Frontal cortex (tissue), 4 donors: ENCODE measurements around the gene ENTHD1. TPM values are rescaled to one million over a fixed set of nuclear protein-coding genes. Genes with fewer than 3 reads are reported as not detected.
"Not testable (repeated sequence)": the region's sequence is repeated elsewhere in the genome, so short reads cannot be mapped to it uniquely, and the experiment has no call there.

Experiments used
- DNase-seq, 2 donors: peaks; one replicate each; pipeline ENCODE4 v3.0.0; 2012; ENCODE audit warnings: low spot score in 2 of 2
- FAIRE-seq: peaks from 2 replicates; lab custom pipeline; 2012; peaks lifted over from hg19 to GRCh38; lab: Jason Lieb, UNC
- total RNA-seq: library from RNA; depleted of rRNA; stranded (reverse); fragments of >200 nt; gene quantifications from one replicate; pipeline ENCODE4 v1.2.3, GENCODE V29; 2014
- donor health status: control.
- donor health status: control.
- donor health status: control.

Gene ENTHD1
- total RNA-seq, 1 donor from 2014 or later = under 0.01 TPM

DNA sequence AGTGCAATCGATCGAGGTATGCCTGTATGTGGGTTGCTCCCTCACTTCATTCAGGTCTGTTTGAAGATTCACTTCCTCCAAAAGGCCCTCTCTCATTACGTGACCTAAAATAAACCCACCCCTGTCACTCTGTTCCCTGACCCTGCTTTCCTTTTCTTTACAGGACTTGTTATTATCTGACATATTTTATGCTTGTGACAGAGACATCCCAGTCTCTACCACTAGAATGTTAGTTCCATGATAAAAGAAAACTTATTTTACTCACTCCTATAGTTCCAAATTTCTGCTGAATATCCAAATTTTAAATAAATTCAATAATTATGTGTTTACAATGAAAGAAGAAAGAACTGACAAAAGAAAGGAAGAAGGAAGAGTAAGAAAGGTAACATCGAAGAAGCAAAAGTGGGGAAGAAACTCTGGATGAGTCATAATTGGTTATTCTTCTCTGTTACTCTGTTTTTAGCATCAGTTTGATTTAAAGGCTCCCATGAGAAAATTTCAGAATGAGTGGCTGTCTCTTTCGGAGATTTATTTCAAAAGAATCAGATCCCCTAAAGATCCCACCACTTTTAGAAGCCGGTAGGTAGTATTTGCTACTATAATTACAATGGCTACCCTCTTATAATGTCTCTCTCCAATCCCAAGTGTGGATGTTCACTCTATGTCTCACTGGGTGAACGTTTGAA, 33.5 kb downstream of the ENTHD1 start:
- no peak for FAIRE-seq

GRCh38 chr22:39856588-39856987, 37.0 kb downstream of the ENTHD1 start:
- no peak for FAIRE-seq

More for the DNA sequence above, 33.5 kb downstream of the ENTHD1 start:
- DNase-seq = no peak

GRCh38 chr22:39852799-39853198, 40.8 kb downstream of the ENTHD1 start:
- DNase-seq (no peak), FAIRE-seq (no peak)

More at GRCh38 chr22:39856588-39856987, 37.0 kb downstream of the ENTHD1 start:
- DNase-seq = no peak

GRCh38 chr22:39851606-39852315, 41.8 kb downstream of the ENTHD1 start:
- DNase-seq = no peak
- no peak for FAIRE-seq

- DNase-seq = no peak
- no peak for FAIRE-seq
These were observed 46.1 kb downstream of the ENTHD1 start for GRCh38 chr22:39847477-39847876.

DNA sequence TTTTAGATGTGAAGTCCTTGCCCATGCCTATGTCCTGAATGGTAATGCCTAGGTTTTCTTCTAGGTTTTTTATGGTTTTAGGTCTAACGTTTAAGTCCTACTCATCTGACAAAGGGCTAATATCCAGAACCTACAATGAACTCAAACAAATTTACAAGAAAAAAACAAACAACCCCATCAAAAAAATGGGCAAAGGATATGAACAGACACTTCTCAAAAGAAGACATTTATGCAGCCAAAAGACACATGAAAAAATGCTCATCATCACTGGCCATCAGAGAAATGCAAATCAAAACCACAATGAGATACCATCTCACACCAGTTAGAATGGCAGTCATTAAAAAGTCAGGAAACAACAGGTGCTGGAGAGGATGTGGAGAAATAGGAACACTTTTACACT, 47.0 kb downstream of the ENTHD1 start:
- not testable (repeated sequence) for FAIRE-seq, DNase-seq

DNA sequence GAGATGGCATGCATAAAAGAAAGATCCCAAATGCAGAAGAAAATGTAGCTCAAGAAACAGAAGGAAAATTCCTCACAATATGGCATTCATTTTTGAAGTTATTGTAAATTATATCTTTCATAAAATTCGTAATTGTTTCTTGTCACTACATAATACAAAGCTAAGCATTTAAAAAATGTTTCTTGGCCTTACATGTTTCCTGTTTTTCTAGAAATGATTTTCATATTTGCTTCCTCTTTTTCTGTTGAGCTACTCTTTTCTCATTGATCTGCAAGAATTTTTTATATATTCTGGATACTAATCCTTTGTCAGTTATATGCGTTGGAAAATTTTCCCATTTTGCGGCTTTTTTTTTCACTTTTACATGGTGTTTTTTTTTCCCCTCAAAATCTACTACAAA, 48.0 kb downstream of the ENTHD1 start:
- FAIRE-seq (no peak), DNase-seq (no peak)

- FAIRE-seq = no peak
- no peak for DNase-seq
These were observed 53.5 kb downstream of the ENTHD1 start for GRCh38 chr22:39839917-39840510.

DNA sequence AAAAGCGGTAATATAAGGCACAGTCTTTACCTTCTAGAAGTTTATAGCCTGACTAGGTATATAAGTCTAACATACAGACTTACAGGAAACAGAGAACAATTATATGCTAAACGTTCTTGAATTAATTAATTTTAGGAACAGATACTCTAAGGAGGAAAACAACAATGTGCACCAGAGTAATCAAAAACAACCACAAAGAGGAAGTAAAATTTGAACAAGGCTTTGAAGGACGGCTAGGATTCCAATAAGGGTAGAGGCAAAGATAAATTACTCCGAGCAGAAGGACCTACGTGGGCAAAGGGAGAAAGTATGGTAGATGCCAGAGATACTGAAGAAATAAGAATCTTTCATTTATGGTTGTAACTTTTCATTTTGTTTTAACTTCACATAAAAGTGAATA, 54.4 kb downstream of the ENTHD1 start:
- DNase-seq = no peak
- no peak for FAIRE-seq

DNA sequence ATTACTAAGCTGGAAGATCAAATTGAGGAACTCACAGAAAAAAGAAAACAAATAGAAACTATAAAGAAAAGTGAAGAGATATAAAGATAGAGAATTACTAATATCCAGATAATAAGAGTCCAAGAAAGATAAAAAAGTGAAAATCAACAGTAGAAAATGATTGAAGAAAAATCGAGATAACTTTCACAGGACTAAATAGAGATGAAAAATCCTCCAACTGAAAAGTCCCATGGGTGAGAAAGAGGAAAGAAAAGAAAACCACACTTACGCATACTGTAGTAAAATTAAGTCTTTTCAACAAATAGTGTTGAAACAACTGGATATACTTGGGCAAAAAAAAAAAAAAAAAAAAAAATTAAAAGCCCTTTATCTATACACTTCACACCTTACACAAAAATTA, 60.0 kb downstream of the ENTHD1 start:
- DNase-seq (no peak), FAIRE-seq (no peak)

DNA sequence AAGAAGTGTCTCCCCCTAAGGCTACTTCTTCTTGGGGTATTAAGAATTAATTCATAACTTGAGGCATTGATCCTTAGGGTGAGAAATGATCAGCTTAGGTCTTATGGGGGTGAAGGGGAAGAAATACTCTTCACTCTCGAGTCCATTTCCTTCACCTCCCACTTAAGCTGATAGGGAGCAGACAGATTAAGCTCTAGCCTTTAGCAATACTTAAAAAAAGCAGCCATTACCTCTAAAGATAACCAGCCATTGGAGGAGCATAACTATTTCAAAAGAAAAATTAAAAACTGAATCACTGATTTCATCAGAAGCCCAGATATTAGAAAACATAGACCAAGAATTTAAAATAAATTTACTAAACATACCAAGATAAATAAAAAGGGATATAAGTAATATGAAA, 60.5 kb downstream of the ENTHD1 start:
- DNase-seq (no peak), FAIRE-seq (no peak)

- FAIRE-seq = no peak
- DNase-seq = no peak
These were observed 60.9 kb downstream of the ENTHD1 start for GRCh38 chr22:39832627-39833074.

DNA sequence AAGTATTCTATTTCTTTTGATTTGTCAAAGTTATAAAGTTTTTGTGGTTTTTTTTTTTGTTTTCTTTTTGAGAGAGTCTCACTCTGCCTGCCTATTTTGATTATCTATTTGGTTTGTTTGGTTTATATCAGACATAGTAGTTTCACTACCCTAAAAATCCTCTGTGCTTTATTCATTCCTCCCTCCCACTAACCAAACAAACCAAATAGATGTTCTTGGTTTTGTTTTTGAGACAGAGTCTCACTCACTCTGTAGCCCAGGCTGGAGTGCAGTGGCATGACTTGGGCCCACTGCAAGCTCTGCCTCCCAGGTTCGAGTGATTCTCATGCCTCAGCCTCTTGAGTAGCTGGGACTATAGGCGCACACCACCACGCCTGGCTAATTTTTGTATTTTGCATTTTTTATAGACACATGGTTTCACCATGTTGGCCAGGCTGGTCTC, 67.9 kb downstream of the ENTHD1 start:
- no peak for DNase-seq
- FAIRE-seq = no peak

DNA sequence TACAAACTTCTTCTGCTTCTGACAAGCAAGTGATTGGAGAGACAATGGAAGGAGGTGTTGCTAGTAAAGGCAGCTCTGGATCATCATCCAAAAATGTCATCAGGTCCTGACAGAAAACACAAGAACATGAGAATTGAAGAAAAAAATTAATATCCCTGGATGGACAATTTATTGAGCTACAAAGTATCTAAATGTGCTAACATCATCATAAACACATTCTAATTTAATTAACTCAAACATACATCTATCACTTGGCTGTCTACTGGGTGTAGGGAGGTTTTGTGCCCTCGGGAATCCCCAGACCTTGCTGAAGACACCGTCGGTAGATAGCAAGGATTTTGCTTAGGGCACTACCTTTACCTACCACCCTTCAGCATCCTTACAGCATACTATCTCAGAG, 72.6 kb downstream of the ENTHD1 start:
- no peak for DNase-seq
- FAIRE-seq = no peak

- peak in 1 of 2 donors; percentile 20 for DNase-seq
- no peak for FAIRE-seq
These were observed 73.3 kb downstream of the ENTHD1 start for GRCh38 chr22:39820256-39820655.

- FAIRE-seq (no peak), DNase-seq (no peak)
These were observed 74.1 kb downstream of the ENTHD1 start for GRCh38 chr22:39819429-39819828.

GRCh38 chr22:39818094-39818493, 75.5 kb downstream of the ENTHD1 start:
- FAIRE-seq (no peak), DNase-seq (no peak)

DNA sequence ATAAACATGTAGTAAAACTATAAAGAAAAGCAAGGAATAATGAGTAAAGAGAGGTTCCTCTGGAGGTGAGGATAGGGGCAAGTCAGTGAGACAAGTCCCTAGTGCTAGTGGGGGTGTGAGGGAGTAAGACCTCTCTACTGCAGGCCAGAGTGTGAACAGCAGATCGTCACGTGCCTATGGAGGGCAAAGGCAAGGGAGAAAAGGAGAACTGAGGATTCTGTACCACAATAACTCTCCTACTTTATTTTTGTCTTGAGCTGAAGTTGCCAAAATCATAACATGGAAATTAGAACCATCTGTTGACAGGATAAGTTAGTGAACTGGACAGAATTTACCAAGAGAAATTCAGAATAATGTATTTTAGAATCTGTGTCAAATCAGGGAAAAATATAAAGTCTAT, 77.6 kb downstream of the ENTHD1 start:
- DNase-seq (no peak), FAIRE-seq (no peak)

- DNase-seq = no peak
- FAIRE-seq = no peak
These were observed 78.7 kb downstream of the ENTHD1 start for GRCh38 chr22:39814899-39815298.

DNA sequence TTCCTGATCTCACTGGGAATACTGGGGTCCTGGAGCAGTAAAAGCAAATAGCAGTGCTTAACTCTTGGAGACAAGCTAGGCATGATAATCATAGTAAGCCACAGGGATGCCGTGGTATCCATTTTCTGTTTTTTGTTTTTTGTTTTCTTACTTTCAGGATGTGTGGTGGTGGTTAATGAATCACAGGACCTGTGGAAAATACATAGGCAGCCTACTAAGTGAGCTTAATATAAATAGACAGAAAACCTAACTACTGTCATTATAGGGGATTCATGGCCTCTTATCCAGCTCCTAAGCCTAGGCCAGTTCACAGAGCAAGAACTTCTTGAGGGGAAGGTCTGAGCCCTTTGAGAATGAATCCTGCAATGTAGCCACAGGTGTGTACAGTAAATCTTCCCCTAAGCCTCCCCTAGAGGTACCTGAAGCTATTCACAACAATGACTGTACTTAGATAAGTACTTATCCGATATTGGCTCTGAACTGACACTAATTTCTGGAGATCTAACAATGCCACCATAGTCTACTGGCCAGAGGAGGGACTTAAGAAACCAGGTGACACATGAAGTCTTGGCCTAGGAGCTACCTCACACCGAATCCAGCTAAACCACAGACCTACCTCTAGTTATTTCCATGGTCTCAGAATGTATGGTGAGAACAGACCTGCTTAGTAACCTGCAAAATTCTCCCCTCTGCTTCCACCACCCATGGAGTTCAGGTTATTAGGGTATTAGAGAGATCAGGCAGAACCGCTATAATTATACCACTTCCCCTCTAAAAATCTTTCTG, 83.6 kb downstream of the ENTHD1 start:
- DNase-seq (no peak), FAIRE-seq (no peak)
